Naive thymus-derived CD8-positive, alpha-beta T cell (primary cell): ENCODE measurements around the gene ADGRL3. TPM values are rescaled to one million over a fixed set of nuclear protein-coding genes. Genes with fewer than 3 reads are reported as not detected.

Source experiments
- ATAC-seq, 2 donors: fragments of 150-1000 bp; cut with Tn5 transposase in 1 of 2; sonication (Bioruptor Pico), chemical (Tn5 transposase) in 1 of 2; 1 replicate in 1 of 2; 2 replicates in 1 of 2; pipeline ENCODE4 v1.10.0; 2021; ENCODE audit warnings: mild to moderate bottlenecking in 2 of 2, moderate library complexity in 2 of 2
- POLR2A ChIA-PET: fragments of 350-600 bp; sonication (Branson Sonifier 250); formaldehyde crosslinking; loops from one replicate; lab custom pipeline; 2021; ENCODE audit warnings: antibody characterized with exemption; lab: Charles Lee
- DNase-seq, 10 donors: peaks; one replicate each; pipeline versions ENCODE4 v3.0.0 to v3.0.0-alpha.2; 2020 to 2022
- H3K27ac Mint-ChIP-seq, 10 donors: one replicate each; pipeline ENCODE4 v1.8.0; 2020 to 2022; ENCODE audit warnings: mild to moderate bottlenecking in 10 of 10, mixed read lengths in 10 of 10, moderate library complexity in 4 of 10, inconsistent platforms in 1 of 10
- H3K27me3 Mint-ChIP-seq, 5 donors: one replicate each; pipeline ENCODE4 v1.8.0; 2021 to 2022; ENCODE audit warnings: mixed read lengths in 5 of 5
- H3K36me3 Mint-ChIP-seq, 3 donors: one replicate each; pipeline ENCODE4 v1.8.0; 2020 to 2022; ENCODE audit warnings: mixed read lengths in 3 of 3, mild to moderate bottlenecking in 2 of 3, inconsistent platforms in 1 of 3
- H3K4me1 Mint-ChIP-seq, 4 donors: one replicate each; pipeline ENCODE4 v1.8.0; 2021 to 2022; ENCODE audit warnings: mixed read lengths in 4 of 4
- H3K4me3 Mint-ChIP-seq, 10 donors: one replicate each; pipeline ENCODE4 v1.8.0; 2020 to 2022; ENCODE audit warnings: mild to moderate bottlenecking in 10 of 10, mixed read lengths in 10 of 10, moderate library complexity in 6 of 10, inconsistent platforms in 1 of 10
- H3K9me3 Mint-ChIP-seq, 9 donors: one replicate each; pipeline ENCODE4 v1.8.0; 2020 to 2022; ENCODE audit warnings: mixed read lengths in 9 of 9, mild to moderate bottlenecking in 3 of 9, inconsistent platforms in 1 of 9, moderate library complexity in 1 of 9
- polyA plus RNA-seq, 3 donors: library from polyadenylated mRNA; unstranded; fragments of 300-500 nt; fragmentation: Illumina TruSeq; gene quantifications; one replicate each; pipeline ENCODE4 v1.2.3, GENCODE V29; 2021
- total RNA-seq, 8 experiments: library from RNA in 2 of 8; stranded (reverse) in 2 of 8; gene quantifications; one replicate each; pipeline ENCODE4 v1.2.3 and lab custom pipeline; 2021 to 2026

The ADGRL3 gene
- total and polyA plus RNA-seq, 5 experiments from 2014 or later, result not detected

DNA sequence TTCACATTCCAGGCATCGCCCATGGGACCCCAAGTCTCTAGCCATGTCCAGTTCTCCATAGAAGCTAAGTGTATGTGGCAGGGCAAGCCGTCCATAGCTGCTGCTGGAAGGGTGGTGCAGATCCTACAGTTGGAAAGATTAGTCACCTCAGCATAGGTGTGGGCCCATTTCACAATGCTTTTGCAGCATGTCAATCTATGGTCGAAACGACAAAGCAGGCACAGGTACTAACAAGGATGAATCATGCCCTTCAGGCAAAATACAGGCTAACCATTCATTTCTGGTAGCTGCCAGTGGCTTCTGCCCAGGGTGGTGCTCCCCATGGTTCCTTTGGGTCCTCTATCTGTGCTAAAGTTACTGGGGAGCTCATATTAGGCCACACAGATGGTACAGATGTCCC lies 225.2 kb downstream of the ADGRL3 start:
- no peak for ATAC-seq
- Mint-ChIP-seq H3K4me3 (no peak overlapping the region), H3K36me3 (no peaks in the 10 kb centered on the region), H3K27ac (no peak overlapping the region), H3K27me3 (no peaks in the 10 kb centered on the region), H3K9me3 (peaks cover 0 to 14% (median 8%) of the 10 kb centered on the region in 9 donors), H3K4me1 (no peaks in the 10 kb centered on the region)
- no peak for DNase-seq
- POLR2A ChIA-PET, result no interaction called here

DNA sequence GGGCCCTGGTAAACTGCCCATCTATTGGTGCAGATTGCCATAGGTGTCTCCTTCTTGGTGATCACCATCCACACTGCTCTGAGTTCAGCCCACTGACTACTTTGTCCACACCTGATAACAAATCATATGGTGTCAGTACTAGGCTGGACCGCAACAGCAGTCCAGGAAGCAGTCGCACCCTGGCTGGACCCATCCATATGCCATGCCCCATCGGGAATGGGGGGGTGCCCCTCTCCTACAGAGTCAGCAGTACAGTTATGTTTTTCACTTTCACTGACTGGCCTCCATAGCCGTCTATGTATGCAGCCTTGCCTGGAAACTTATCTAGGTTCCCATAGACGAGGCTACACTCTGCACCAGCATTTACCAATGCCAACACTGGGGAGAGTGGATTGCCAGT lies 226.1 kb downstream of the ADGRL3 start:
- no peaks in the 10 kb centered on the region for H3K36me3 Mint-ChIP-seq
- no peaks in the 10 kb centered on the region for H3K27me3 Mint-ChIP-seq
- H3K4me3 Mint-ChIP-seq, result no peak overlapping the region
- no peaks in the 10 kb centered on the region for H3K4me1 Mint-ChIP-seq
- POLR2A ChIA-PET, result no interaction called here
- DNase-seq, result no peak
- ATAC-seq, result no peak
- H3K27ac Mint-ChIP-seq, result no peak overlapping the region
- peaks cover 2 to 14% (median 10%) of the 10 kb centered on the region in 9 donors for H3K9me3 Mint-ChIP-seq

DNA sequence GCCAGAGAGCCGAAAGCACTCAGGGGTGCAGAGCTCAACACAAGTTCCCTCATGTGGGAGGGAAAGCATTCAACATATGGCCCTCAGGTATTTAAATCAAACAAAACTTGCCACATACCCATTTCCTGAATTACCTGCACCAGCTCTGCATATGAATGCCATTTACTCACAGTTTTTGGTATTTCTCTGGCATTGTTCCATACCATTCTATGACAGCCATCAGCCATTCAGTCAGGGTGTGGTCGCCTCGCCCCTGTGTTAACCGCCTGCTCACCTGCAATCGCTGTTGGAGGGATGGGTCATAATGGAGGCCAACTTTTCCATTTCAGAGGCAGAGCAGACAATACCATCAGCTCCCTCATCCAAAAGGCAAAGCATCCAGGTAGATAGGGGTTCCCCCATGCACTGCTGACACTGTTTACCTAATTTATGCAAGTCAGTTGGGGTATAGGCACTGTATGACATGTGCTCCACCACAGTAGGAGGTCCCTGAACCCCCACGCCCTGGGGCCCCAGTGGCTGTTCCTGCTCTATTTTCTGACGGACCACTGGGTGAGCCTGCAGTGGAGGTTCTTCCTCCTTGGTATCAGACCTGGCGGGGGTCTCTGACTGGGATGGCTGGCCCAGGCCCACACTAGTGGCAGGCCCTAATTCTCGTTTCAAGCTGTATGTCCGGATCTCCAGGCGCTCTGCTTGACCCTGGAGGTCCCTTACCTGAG lies 227.1 kb downstream of the ADGRL3 start:
- Mint-ChIP-seq H3K9me3 (peaks cover 2 to 13% (median 10%) of the 10 kb centered on the region in 9 donors), H3K27ac (no peak overlapping the region), H3K27me3 (no peaks in the 10 kb centered on the region), H3K36me3 (no peaks in the 10 kb centered on the region), H3K4me1 (no peaks in the 10 kb centered on the region), H3K4me3 (no peak overlapping the region)
- no peak for DNase-seq
- POLR2A ChIA-PET, result no interaction called here
- ATAC-seq, result no peak

DNA sequence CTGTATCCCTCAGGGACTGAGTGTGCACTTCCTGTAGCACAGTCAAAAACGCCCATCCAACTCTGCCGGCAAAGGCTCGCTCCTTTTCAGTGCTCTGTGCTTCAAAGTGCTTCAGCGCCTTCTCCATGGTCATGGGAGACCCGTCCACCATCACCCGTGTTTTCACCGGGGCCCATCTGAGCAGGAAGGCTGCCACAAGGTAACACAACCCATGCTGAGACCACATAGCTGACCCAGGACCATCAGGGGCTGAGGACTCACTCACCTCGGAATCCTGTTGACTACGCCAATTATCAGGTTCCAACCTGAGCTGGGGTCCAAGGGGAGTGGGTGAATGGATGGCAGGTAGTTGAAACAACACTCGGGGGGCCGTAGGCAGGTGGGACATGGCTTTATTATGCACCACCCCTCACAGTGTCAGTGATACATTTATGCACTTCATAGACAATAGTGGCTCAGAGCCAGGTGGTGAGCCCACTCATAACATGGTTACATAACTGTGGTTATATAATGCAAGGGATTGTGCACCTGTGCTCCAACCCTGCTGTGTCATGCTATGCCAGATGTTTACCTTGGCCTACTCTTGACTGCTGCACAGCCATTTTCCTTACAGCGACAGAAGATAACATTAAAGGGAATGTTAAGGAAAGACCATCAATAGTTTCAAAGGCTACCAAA lies 227.8 kb downstream of the ADGRL3 start:
- no peak overlapping the region for H3K27ac Mint-ChIP-seq
- H3K27me3 Mint-ChIP-seq, result no peaks in the 10 kb centered on the region
- H3K36me3 Mint-ChIP-seq, result no peaks in the 10 kb centered on the region
- H3K9me3 Mint-ChIP-seq, result peaks cover 2 to 12% (median 10%) of the 10 kb centered on the region in 9 donors
- no peak overlapping the region for H3K4me3 Mint-ChIP-seq
- no peaks in the 10 kb centered on the region for H3K4me1 Mint-ChIP-seq
- DNase-seq (no peak), ATAC-seq (no peak)
- POLR2A ChIA-PET, result no interaction called here

DNA sequence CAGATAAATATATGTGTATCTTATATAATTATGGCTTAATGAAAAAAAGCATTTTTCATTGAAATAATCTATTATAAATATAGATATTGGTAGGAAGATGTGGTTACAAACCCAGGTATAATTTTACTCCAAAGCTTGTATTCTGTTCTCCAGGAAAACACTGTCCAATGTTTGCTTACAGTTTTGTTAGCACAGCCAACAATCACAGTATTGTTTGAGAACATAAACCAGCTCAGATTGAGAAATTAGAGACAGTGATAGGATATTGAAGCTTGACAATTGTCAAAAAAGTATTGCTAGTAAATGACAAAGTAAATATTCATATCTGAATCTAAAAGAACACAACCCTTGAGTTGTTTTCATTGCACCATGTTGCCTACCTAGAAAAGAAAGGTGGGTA lies 228.8 kb downstream of the ADGRL3 start:
- H3K27ac Mint-ChIP-seq, result no peak overlapping the region
- POLR2A ChIA-PET, result no interaction called here
- no peaks in the 10 kb centered on the region for H3K4me1 Mint-ChIP-seq
- no peaks in the 10 kb centered on the region for H3K36me3 Mint-ChIP-seq
- H3K27me3 Mint-ChIP-seq, result no peaks in the 10 kb centered on the region
- no peak overlapping the region for H3K4me3 Mint-ChIP-seq
- H3K9me3 Mint-ChIP-seq, result peaks cover 0 to 8% (median 4%) of the 10 kb centered on the region in 9 donors
- ATAC-seq (no peak), DNase-seq (no peak)

DNA sequence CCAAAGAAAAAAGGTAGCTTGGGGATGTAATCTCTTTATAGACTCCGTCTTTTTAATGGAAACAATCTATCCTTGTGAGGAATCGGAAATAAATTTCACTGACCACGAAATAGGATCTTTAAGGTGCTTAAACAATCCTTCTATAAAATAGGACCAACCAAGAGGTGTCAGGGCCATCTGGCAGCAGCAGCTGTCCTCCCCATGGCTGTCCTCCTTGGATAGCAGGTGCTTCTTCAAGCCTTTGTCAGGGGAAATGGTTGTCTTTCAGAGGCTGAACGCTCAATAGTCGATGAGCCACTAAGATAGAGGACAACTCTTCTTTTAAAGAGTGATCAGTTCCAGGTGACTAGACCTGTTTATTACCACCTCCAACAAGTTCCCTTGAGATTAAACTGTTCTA lies 231.0 kb downstream of the ADGRL3 start:
- Mint-ChIP-seq H3K27ac (no peak overlapping the region), H3K4me3 (no peak overlapping the region), H3K9me3 (peaks cover 0 to 11% (median 2%) of the 10 kb centered on the region in 9 donors), H3K27me3 (no peaks in the 10 kb centered on the region), H3K4me1 (no peaks in the 10 kb centered on the region), H3K36me3 (no peaks in the 10 kb centered on the region)
- POLR2A ChIA-PET, result no interaction called here
- DNase-seq, result no peak
- ATAC-seq, result no peak

DNA sequence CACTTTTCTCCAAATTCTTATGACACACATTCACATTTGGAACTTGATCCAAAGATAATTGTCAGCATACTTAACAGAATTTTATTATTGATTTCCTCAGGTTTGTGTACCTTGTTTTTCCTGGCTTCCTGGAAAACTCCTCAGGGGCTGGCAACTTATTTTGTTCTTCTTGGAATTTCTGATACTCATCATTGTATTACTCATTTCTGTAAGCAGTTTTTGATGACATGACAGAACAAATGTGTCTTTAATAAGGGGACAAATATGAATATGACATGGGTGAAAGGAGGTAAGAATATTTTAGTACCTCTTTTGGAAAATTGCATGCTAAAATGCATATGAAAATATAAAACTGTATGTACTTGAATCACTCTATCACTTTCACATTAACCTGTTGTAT lies 237.8 kb downstream of the ADGRL3 start:
- no peaks in the 10 kb centered on the region for H3K27me3 Mint-ChIP-seq
- ATAC-seq (no peak), DNase-seq (no peak)
- H3K36me3 Mint-ChIP-seq, result no peaks in the 10 kb centered on the region
- POLR2A ChIA-PET, result no interaction called here
- no peak overlapping the region for H3K27ac Mint-ChIP-seq
- no peak overlapping the region for H3K4me3 Mint-ChIP-seq
- peaks cover 0 to 11% (median 3%) of the 10 kb centered on the region in 9 donors for H3K9me3 Mint-ChIP-seq
- H3K4me1 Mint-ChIP-seq, result no peaks in the 10 kb centered on the region

DNA sequence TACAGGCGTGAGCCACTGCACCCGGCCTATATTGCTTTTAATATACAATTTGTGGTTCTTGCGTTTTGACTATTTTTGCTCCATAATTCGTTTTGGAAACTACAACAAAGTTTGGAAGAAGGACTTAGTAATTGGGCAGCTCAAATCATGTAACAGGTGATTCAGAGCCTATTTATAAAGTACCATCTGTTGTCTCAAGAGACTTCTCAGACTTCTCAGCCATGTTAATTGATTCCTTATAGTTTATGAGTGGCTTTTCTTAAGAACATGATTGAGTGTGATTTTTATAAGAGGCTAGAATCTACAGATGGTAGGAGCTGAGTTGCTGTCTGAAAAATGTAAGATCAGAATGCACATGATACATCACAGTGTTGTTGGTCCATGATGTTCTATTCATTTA lies 240.2 kb downstream of the ADGRL3 start:
- POLR2A ChIA-PET, result no interaction called here
- ATAC-seq (no peak), DNase-seq (no peak)
- H3K4me3 Mint-ChIP-seq, result no peak overlapping the region
- H3K9me3 Mint-ChIP-seq, result peaks cover 0 to 12% (median 4%) of the 10 kb centered on the region in 9 donors
- H3K36me3 Mint-ChIP-seq, result no peaks in the 10 kb centered on the region
- no peaks in the 10 kb centered on the region for H3K4me1 Mint-ChIP-seq
- no peaks in the 10 kb centered on the region for H3K27me3 Mint-ChIP-seq
- no peak overlapping the region for H3K27ac Mint-ChIP-seq

DNA sequence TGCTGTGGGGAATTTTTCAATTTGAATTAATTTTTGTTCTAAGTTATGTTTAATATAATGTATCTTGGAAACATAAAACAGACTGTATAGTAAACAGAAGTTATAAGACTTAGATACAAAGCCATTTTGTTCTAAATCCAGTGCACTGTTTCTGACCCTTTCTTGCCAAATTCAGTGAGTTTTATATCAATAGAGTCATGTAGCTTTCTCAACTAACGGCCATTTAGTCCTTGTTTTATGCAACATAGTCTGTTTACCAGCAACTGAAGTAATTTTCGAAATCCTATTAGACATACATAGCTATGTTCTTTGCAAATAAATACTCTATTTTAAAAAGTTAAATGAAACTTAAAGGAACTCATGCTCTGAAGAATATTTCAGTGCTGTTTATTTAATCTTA lies 242.8 kb downstream of the ADGRL3 start:
- POLR2A ChIA-PET, result no interaction called here
- H3K36me3 Mint-ChIP-seq, result no peaks in the 10 kb centered on the region
- no peaks in the 10 kb centered on the region for H3K4me1 Mint-ChIP-seq
- DNase-seq, result no peak
- no peak overlapping the region for H3K27ac Mint-ChIP-seq
- H3K27me3 Mint-ChIP-seq, result no peaks in the 10 kb centered on the region
- ATAC-seq, result no peak
- H3K4me3 Mint-ChIP-seq, result no peak overlapping the region
- H3K9me3 Mint-ChIP-seq, result peaks cover 0 to 24% (median 4%) of the 10 kb centered on the region in 9 donors

DNA sequence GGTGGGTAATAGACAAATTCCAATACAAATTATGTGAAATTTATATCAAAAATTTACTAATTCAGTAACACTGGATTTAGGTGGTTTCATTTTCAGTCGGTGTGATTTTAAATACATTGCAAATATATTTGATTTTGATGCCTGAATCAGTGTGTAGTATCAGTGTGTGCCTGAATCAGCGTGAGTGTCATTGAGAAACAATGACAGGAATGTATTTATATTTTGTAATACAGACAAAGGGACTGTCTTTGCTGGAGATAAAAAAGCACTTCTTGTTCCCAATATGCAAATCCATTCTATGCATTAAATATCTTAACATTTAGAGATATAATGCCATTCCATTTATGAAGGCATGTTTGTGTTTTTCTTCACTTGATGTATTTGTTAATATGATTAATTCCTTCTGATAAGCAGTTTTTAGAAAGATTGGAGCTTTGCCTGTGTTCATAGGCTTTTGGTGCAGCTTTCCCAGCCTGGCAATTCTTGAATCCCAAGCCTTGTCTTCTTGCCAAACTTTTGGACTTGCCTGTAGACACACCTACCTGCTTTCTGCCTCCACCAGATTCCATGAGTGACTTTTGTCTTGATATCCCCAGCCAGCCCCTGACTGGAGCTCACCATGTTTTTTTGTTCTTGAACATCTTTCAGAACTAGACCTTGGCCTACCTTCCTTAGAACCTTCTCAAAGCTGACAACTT lies 243.8 kb downstream of the ADGRL3 start:
- ATAC-seq, result no peak
- H3K4me3 Mint-ChIP-seq, result no peak overlapping the region
- no peak overlapping the region for H3K27ac Mint-ChIP-seq
- no peaks in the 10 kb centered on the region for H3K36me3 Mint-ChIP-seq
- POLR2A ChIA-PET, result no interaction called here
- H3K27me3 Mint-ChIP-seq, result no peaks in the 10 kb centered on the region
- no peak for DNase-seq
- H3K4me1 Mint-ChIP-seq, result no peaks in the 10 kb centered on the region
- peaks cover 0 to 24% (median 4%) of the 10 kb centered on the region in 9 donors for H3K9me3 Mint-ChIP-seq

DNA sequence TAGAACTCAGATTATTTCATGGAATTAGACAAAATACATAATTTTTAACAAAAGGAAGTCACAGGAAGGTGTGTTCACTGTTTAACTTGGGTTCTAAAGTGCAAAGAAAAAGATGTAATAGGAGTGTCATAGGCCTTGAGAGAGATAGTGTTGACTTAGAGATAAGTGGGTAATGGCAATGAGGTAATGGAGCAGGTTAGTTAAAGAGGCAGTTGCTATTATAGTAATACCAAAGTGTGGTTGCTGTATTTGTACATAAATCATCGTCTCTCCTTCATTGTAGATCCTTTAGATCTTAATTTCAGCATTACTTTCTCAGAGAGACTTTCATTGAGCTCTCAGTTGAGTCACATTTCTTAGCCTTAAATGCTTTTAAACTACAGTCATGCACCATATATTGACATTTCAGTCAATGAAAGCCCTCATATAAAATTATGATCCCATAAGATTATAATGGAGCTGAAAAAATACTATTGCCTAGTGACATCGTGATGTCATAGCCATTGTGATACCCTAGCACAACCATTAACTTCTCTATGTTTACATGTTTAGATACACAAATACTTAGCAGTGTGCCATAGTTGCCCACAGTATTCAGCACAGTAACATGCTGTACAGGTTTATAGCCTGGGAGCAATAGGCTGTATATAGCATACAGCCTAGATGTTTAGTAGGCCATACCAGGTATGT lies 245.4 kb downstream of the ADGRL3 start:
- POLR2A ChIA-PET, result no interaction called here
- ATAC-seq (no peak), DNase-seq (no peak)
- no peaks in the 10 kb centered on the region for H3K27me3 Mint-ChIP-seq
- peaks cover 0 to 24% (median 4%) of the 10 kb centered on the region in 9 donors for H3K9me3 Mint-ChIP-seq
- no peak overlapping the region for H3K4me3 Mint-ChIP-seq
- H3K36me3 Mint-ChIP-seq, result no peaks in the 10 kb centered on the region
- H3K27ac Mint-ChIP-seq, result no peak overlapping the region
- no peaks in the 10 kb centered on the region for H3K4me1 Mint-ChIP-seq

DNA sequence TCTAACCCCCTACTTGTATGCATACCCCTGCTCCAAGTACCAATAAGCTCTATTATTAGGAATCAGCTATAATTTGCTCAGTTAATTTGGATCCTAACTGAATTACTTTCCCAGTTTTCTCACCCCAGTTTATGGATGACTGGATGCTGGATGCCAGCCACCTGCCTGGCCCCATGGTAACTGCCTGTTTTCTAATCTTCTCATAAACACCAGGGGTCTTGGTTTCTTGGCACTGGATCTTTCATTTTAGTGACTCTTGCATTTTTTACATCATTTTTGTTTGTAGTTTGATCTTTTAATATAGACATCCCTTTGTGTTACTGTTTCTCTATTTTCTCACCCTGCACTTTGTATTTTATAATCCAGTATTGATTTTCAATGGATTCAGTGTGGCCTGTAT lies 246.8 kb downstream of the ADGRL3 start:
- Mint-ChIP-seq H3K9me3 (peaks cover 0 to 21% (median 4%) of the 10 kb centered on the region in 9 donors), H3K27ac (no peak overlapping the region), H3K27me3 (no peaks in the 10 kb centered on the region), H3K4me3 (no peak overlapping the region), H3K36me3 (no peaks in the 10 kb centered on the region), H3K4me1 (no peaks in the 10 kb centered on the region)
- POLR2A ChIA-PET, result no interaction called here
- no peak for DNase-seq
- no peak for ATAC-seq

DNA sequence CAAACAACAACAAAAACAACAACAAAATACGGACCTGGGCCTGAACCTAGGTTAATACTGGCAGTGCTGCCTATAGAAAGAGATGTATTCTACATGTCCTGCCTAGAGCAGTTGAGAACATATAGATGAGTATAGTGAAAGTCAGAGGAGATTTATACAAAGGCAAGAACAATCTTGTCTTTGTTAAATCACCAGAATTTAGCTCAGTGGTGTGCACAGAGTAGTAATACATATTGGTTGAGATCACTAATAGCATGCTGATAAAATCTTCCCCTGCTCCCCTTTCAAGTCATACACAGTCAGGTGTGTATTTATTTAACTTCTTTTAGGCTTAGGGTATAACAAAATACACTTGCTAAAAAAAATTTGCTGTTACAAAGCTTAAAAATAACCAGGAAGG lies 247.8 kb downstream of the ADGRL3 start:
- no peak for ATAC-seq
- H3K27ac Mint-ChIP-seq, result no peak overlapping the region
- POLR2A ChIA-PET, result no interaction called here
- H3K27me3 Mint-ChIP-seq, result no peaks in the 10 kb centered on the region
- no peak for DNase-seq
- H3K36me3 Mint-ChIP-seq, result no peaks in the 10 kb centered on the region
- no peak overlapping the region for H3K4me3 Mint-ChIP-seq
- H3K4me1 Mint-ChIP-seq, result no peaks in the 10 kb centered on the region
- peaks cover 0 to 12% (median 4%) of the 10 kb centered on the region in 9 donors for H3K9me3 Mint-ChIP-seq
